ENCODE data around the gene STT3A. TPM values are rescaled to one million over a fixed set of nuclear protein-coding genes. Genes with fewer than 3 reads are reported as not detected.

Gene STT3A
- total and polyA plus RNA-seq, 2 of the 13 experiments (the other 11 are each of a cell fraction or from before 2014, with no cell fraction given) = 229 to 319 TPM

DNA sequence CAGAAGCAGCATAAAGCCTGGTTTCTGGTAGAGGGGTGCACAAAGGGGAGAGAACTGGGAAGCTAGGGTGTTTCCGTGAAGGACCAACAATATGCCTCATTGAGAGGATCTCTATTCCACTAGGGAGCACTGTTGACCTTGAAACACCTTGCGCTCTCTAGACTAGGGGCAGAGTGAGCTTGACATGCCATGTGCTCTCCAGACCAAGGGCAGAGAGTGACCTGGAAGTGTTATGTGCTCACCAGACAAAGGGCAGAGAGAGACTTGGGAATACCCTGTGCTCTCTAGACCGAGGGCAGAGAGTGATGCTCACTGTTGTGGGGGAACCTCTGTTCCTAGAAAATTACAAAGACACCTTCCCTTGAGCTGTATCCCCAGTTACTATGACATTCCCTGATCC lies 38.6 kb upstream of the STT3A start (continued):
- TF ChIP-seq, protein P1, sequence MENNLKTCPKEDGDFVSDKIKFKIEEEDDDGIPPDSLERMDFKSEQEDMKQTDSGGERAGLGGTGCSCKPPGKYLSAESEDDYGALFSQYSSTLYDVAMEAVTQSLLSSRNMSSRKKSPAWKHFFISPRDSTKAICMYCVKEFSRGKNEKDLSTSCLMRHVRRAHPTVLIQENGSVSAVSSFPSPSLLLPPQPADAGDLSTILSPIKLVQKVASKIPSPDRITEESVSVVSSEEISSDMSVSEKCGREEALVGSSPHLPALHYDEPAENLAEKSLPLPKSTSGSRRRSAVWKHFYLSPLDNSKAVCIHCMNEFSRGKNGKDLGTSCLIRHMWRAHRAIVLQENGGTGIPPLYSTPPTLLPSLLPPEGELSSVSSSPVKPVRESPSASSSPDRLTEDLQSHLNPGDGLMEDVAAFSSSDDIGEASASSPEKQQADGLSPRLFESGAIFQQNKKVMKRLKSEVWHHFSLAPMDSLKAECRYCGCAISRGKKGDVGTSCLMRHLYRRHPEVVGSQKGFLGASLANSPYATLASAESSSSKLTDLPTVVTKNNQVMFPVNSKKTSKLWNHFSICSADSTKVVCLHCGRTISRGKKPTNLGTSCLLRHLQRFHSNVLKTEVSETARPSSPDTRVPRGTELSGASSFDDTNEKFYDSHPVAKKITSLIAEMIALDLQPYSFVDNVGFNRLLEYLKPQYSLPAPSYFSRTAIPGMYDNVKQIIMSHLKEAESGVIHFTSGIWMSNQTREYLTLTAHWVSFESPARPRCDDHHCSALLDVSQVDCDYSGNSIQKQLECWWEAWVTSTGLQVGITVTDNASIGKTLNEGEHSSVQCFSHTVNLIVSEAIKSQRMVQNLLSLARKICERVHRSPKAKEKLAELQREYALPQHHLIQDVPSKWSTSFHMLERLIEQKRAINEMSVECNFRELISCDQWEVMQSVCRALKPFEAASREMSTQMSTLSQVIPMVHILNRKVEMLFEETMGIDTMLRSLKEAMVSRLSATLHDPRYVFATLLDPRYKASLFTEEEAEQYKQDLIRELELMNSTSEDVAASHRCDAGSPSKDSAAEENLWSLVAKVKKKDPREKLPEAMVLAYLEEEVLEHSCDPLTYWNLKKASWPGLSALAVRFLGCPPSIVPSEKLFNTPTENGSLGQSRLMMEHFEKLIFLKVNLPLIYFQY (CRISPR knock-in tag; IDR thresholded peaks at IDR 0.05; ENCODE audit: borderline replicate concordance) = no peak
- TF ChIP-seq HDAC2 (CRISPR knock-in tag; IDR thresholded peaks at IDR 0.05) (no peak), ZNF263 (CRISPR knock-in tag; IDR thresholded peaks at IDR 0.05) (peak; percentile 95), DNMT1 (CRISPR knock-in tag; IDR thresholded peaks at IDR 0.05) (no peak), SP1 (IDR thresholded peaks at IDR 0.05) (no peak), SP1 (CRISPR knock-in tag; IDR thresholded peaks at IDR 0.05) (no peak), KLF13 (CRISPR knock-in tag; IDR thresholded peaks at IDR 0.05) (no peak), SSRP1 (CRISPR knock-in tag; IDR thresholded peaks at IDR 0.05) (no peak), MED1 (CRISPR knock-in tag; IDR thresholded peaks at IDR 0.05) (0 out of 2 replicates have a peak, but pooled peaks have one; percentile 11), ZNF432 (CRISPR knock-in tag; IDR thresholded peaks at IDR 0.05; ENCODE audit: borderline replicate concordance) (no peak), MXI1 (IDR thresholded peaks at IDR 0.05; ENCODE audit: borderline replicate concordance, low read depth, low read length) (peak; percentile 74; the same call in 1 of the 3 replicates), ESRRA (CRISPR knock-in tag; IDR thresholded peaks at IDR 0.05; ENCODE audit: low read depth) (peak; percentile 54; the same call in 1 of the 2 replicates)
- TF ChIP-seq, protein P2, sequence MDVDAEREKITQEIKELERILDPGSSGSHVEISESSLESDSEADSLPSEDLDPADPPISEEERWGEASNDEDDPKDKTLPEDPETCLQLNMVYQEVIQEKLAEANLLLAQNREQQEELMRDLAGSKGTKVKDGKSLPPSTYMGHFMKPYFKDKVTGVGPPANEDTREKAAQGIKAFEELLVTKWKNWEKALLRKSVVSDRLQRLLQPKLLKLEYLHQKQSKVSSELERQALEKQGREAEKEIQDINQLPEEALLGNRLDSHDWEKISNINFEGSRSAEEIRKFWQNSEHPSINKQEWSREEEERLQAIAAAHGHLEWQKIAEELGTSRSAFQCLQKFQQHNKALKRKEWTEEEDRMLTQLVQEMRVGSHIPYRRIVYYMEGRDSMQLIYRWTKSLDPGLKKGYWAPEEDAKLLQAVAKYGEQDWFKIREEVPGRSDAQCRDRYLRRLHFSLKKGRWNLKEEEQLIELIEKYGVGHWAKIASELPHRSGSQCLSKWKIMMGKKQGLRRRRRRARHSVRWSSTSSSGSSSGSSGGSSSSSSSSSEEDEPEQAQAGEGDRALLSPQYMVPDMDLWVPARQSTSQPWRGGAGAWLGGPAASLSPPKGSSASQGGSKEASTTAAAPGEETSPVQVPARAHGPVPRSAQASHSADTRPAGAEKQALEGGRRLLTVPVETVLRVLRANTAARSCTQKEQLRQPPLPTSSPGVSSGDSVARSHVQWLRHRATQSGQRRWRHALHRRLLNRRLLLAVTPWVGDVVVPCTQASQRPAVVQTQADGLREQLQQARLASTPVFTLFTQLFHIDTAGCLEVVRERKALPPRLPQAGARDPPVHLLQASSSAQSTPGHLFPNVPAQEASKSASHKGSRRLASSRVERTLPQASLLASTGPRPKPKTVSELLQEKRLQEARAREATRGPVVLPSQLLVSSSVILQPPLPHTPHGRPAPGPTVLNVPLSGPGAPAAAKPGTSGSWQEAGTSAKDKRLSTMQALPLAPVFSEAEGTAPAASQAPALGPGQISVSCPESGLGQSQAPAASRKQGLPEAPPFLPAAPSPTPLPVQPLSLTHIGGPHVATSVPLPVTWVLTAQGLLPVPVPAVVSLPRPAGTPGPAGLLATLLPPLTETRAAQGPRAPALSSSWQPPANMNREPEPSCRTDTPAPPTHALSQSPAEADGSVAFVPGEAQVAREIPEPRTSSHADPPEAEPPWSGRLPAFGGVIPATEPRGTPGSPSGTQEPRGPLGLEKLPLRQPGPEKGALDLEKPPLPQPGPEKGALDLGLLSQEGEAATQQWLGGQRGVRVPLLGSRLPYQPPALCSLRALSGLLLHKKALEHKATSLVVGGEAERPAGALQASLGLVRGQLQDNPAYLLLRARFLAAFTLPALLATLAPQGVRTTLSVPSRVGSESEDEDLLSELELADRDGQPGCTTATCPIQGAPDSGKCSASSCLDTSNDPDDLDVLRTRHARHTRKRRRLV (CRISPR knock-in tag; IDR thresholded peaks at IDR 0.05) = no peak
- TF ChIP-seq, protein P3, sequence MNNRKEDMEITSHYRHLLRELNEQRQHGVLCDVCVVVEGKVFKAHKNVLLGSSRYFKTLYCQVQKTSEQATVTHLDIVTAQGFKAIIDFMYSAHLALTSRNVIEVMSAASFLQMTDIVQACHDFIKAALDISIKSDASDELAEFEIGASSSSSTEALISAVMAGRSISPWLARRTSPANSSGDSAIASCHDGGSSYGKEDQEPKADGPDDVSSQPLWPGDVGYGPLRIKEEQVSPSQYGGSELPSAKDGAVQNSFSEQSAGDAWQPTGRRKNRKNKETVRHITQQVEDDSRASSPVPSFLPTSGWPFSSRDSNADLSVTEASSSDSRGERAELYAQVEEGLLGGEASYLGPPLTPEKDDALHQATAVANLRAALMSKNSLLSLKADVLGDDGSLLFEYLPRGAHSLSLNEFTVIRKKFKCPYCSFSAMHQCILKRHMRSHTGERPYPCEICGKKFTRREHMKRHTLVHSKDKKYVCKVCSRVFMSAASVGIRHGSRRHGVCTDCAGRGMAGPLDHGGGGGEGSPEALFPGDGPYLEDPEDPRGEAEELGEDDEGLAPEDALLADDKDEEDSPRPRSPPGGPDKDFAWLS (CRISPR knock-in tag; IDR thresholded peaks at IDR 0.05; ENCODE audit: borderline replicate concordance) = no peak
- TF ChIP-seq, protein P4, sequence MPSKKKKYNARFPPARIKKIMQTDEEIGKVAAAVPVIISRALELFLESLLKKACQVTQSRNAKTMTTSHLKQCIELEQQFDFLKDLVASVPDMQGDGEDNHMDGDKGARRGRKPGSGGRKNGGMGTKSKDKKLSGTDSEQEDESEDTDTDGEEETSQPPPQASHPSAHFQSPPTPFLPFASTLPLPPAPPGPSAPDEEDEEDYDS (CRISPR knock-in tag; IDR thresholded peaks at IDR 0.05) = no peak
